ENCODE data around the gene FCHSD2.

Gene FCHSD2

GRCh38 chr11:72975778-72976521, 166.2 kb downstream of the FCHSD2 start:
- Histone ChIP-seq H3K4me3 (no peak overlapping the region), H3K27me3 (ENCODE audit: low read depth) (no peaks in the 10 kb centered on the region), H3K9me3 (0 out of 2 replicates have a peak, but pooled peaks cover 2% of the 10 kb centered on the region), H3K36me3 (replicated peaks) (no peaks in the 10 kb centered on the region; the same call in 1 of the 2 replicates), H3K4me1 (peaks cover 8% of the 10 kb centered on the region)
- in situ Hi-C loops (cut with MboI; ENCODE audit: low sequenced_read_pairs): no loop called here
- no peak for DNase-seq (ENCODE audit: low spot score in 2 of 2)

GRCh38 chr11:72974487-72975205, 167.5 kb downstream of the FCHSD2 start:
- no peak for DNase-seq (ENCODE audit: low spot score in 2 of 2)
- Histone ChIP-seq H3K27me3 (ENCODE audit: low read depth) (no peaks in the 10 kb centered on the region), H3K36me3 (replicated peaks) (no peaks in the 10 kb centered on the region; the same call in 1 of the 2 replicates), H3K9me3 (0 out of 2 replicates have a peak, but pooled peaks cover 2% of the 10 kb centered on the region), H3K4me1 (peaks cover 11% of the 10 kb centered on the region), H3K4me3 (no peak overlapping the region)
- in situ Hi-C loops (cut with MboI; ENCODE audit: low sequenced_read_pairs): no loop called here

- in situ Hi-C loops (cut with MboI; ENCODE audit: low sequenced_read_pairs): no loop called here
Observed at GRCh38 chr11:72972496-72973128, 169.5 kb downstream of the FCHSD2 start.

GRCh38 chr11:72971192-72971967, 170.7 kb downstream of the FCHSD2 start:
- no peaks in the 10 kb centered on the region for H3K27me3 ChIP-seq (ENCODE audit: low read depth)
- peaks cover 11% of the 10 kb centered on the region for H3K4me1 ChIP-seq
- H3K4me3 ChIP-seq: no peak overlapping the region
- in situ Hi-C loops (cut with MboI; ENCODE audit: low sequenced_read_pairs): no loop called here
- H3K36me3 ChIP-seq (replicated peaks): no peaks in the 10 kb centered on the region; the same call in 1 of the 2 replicates
- no peaks in the 10 kb centered on the region for H3K9me3 ChIP-seq
- DNase-seq (ENCODE audit: low spot score in 2 of 2): peak in 1 of 2 experiments; percentile 65

More at GRCh38 chr11:72972496-72973128, 169.5 kb downstream of the FCHSD2 start:
- Histone ChIP-seq H3K4me3 (no peak overlapping the region), H3K4me1 (peaks cover 11% of the 10 kb centered on the region), H3K9me3 (0 out of 2 replicates have a peak, but pooled peaks cover 2% of the 10 kb centered on the region), H3K36me3 (replicated peaks) (no peaks in the 10 kb centered on the region; the same call in 1 of the 2 replicates), H3K27me3 (ENCODE audit: low read depth) (no peaks in the 10 kb centered on the region)
- DNase-seq (ENCODE audit: low spot score in 2 of 2): no peak

- no peaks in the 10 kb centered on the region for H3K9me3 ChIP-seq
- in situ Hi-C loops (cut with MboI; ENCODE audit: low sequenced_read_pairs): no loop called here
- no peaks in the 10 kb centered on the region for H3K27me3 ChIP-seq (ENCODE audit: low read depth)
- no peak for DNase-seq (ENCODE audit: low spot score in 2 of 2)
- peaks cover 11% of the 10 kb centered on the region for H3K4me1 ChIP-seq
- H3K4me3 ChIP-seq: no peak overlapping the region
- no peaks in the 10 kb centered on the region; the same call in 1 of the 2 replicates for H3K36me3 ChIP-seq (replicated peaks)
Observed at GRCh38 chr11:72970557-72971118, 171.5 kb downstream of the FCHSD2 start.

- in situ Hi-C loops (cut with MboI; ENCODE audit: low sequenced_read_pairs): no loop called here
- H3K9me3 ChIP-seq: no peaks in the 10 kb centered on the region
- no peak overlapping the region for H3K4me3 ChIP-seq
- no peaks in the 10 kb centered on the region for H3K36me3 ChIP-seq (replicated peaks)
- peaks cover 11% of the 10 kb centered on the region for H3K4me1 ChIP-seq
- DNase-seq (ENCODE audit: low spot score in 2 of 2): no peak
- no peaks in the 10 kb centered on the region for H3K27me3 ChIP-seq (ENCODE audit: low read depth)
Observed at GRCh38 chr11:72969894-72970335, 172.2 kb downstream of the FCHSD2 start.

GRCh38 chr11:72968390-72968789, 173.7 kb downstream of the FCHSD2 start:
- Histone ChIP-seq H3K27me3 (ENCODE audit: low read depth) (no peaks in the 10 kb centered on the region), H3K36me3 (replicated peaks) (no peaks in the 10 kb centered on the region), H3K4me3 (no peak overlapping the region), H3K9me3 (no peaks in the 10 kb centered on the region), H3K4me1 (peaks cover 11% of the 10 kb centered on the region)
- in situ Hi-C loops (cut with MboI; ENCODE audit: low sequenced_read_pairs): no loop called here
- no peak for DNase-seq (ENCODE audit: low spot score in 2 of 2)

- in situ Hi-C loops (cut with MboI; ENCODE audit: low sequenced_read_pairs): no loop called here
- Histone ChIP-seq H3K36me3 (replicated peaks) (no peaks in the 10 kb centered on the region), H3K4me3 (no peak overlapping the region), H3K27me3 (ENCODE audit: low read depth) (no peaks in the 10 kb centered on the region), H3K9me3 (no peaks in the 10 kb centered on the region), H3K4me1 (no peaks in the 10 kb centered on the region; the same call in 1 of the 2 replicates)
- no peak for DNase-seq (ENCODE audit: low spot score in 2 of 2)
Observed at GRCh38 chr11:72965672-72966071, 176.4 kb downstream of the FCHSD2 start.

GRCh38 chr11:72962717-72963116, 179.4 kb downstream of the FCHSD2 start:
- Histone ChIP-seq H3K4me3 (no peak overlapping the region), H3K36me3 (replicated peaks) (no peaks in the 10 kb centered on the region), H3K9me3 (no peaks in the 10 kb centered on the region), H3K27me3 (ENCODE audit: low read depth) (no peaks in the 10 kb centered on the region), H3K4me1 (no peaks in the 10 kb centered on the region)
- in situ Hi-C loops (cut with MboI; ENCODE audit: low sequenced_read_pairs): no loop called here
- no peak for DNase-seq (ENCODE audit: low spot score in 2 of 2)

- no peak for DNase-seq (ENCODE audit: low spot score in 2 of 2)
Observed at GRCh38 chr11:72962084-72962483, 180.0 kb downstream of the FCHSD2 start.

GRCh38 chr11:72959998-72960731, 182.0 kb downstream of the FCHSD2 start:
- Histone ChIP-seq H3K4me1 (no peaks in the 10 kb centered on the region), H3K4me3 (no peak overlapping the region), H3K27me3 (ENCODE audit: low read depth) (no peaks in the 10 kb centered on the region), H3K36me3 (replicated peaks) (no peaks in the 10 kb centered on the region), H3K9me3 (no peaks in the 10 kb centered on the region)
- no peak for DNase-seq (ENCODE audit: low spot score in 2 of 2)
- in situ Hi-C loops (cut with MboI; ENCODE audit: low sequenced_read_pairs): no loop called here

More at GRCh38 chr11:72962084-72962483, 180.0 kb downstream of the FCHSD2 start:
- Histone ChIP-seq H3K4me3 (no peak overlapping the region), H3K27me3 (ENCODE audit: low read depth) (no peaks in the 10 kb centered on the region), H3K9me3 (no peaks in the 10 kb centered on the region), H3K36me3 (replicated peaks) (no peaks in the 10 kb centered on the region), H3K4me1 (no peaks in the 10 kb centered on the region)
- in situ Hi-C loops (cut with MboI; ENCODE audit: low sequenced_read_pairs): no loop called here

- H3K4me1 ChIP-seq: no peaks in the 10 kb centered on the region
- no peaks in the 10 kb centered on the region for H3K27me3 ChIP-seq (ENCODE audit: low read depth)
- no peaks in the 10 kb centered on the region for H3K36me3 ChIP-seq (replicated peaks)
- no peak for DNase-seq (ENCODE audit: low spot score in 2 of 2)
- no peak overlapping the region for H3K4me3 ChIP-seq
- in situ Hi-C loops (cut with MboI; ENCODE audit: low sequenced_read_pairs): no loop called here
- H3K9me3 ChIP-seq: no peaks in the 10 kb centered on the region
Observed at GRCh38 chr11:72958791-72959190, 183.3 kb downstream of the FCHSD2 start.

All from HAP-1 (cell line).